GM08714 (cell line): ENCODE data around the gene STK10.
"Not testable (repeated sequence)": the region's sequence is repeated elsewhere in the genome, so short reads cannot be mapped to it uniquely, and the experiment has no call there.

Source experiments
- H3K4me3 ChIP-seq: fragments of 200-500 bp; sonication (Bioruptor generic); 2 replicates; pipeline ENCODE4 v1.5.1; 2014; ENCODE audit warnings: mild to moderate bottlenecking, low read length, inconsistent platforms
- ZNF274 ChIP-seq: IDR thresholded peaks from 2 replicates; pipeline ENCODE4 v1.6.1; 2012; ENCODE audit warnings: mild to moderate bottlenecking, low read depth, low read length

Gene STK10

DNA sequence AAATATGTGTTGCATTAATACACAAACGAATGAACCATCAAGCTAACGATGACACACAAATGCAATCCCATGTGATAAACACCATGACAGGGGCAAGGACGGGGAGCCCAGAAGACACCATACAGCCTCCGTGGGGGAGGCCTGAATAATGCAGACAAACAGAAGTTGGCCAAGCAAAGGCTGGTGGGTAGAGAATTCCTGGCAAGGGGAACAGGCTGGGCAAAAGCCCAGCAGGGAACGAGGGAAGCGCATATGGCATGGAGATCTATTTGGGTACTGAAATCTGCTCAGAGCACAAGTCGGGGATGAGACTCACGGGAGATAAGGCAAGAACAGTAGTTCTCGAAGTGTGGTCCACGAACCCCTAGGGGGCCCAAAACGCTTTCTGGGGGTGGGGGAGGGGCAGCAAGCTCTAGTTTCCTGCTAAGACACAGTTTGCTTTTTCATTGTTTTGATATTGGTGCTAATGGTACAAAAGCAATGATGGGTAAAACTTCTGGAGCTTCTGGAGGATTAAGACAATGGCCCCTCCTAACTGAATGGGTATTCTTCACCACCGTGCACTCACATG is 138.7 kb downstream of the STK10 start:
- TF ChIP-seq ZNF274 = no peak
- H3K4me3 ChIP-seq = no peak overlapping the region

DNA sequence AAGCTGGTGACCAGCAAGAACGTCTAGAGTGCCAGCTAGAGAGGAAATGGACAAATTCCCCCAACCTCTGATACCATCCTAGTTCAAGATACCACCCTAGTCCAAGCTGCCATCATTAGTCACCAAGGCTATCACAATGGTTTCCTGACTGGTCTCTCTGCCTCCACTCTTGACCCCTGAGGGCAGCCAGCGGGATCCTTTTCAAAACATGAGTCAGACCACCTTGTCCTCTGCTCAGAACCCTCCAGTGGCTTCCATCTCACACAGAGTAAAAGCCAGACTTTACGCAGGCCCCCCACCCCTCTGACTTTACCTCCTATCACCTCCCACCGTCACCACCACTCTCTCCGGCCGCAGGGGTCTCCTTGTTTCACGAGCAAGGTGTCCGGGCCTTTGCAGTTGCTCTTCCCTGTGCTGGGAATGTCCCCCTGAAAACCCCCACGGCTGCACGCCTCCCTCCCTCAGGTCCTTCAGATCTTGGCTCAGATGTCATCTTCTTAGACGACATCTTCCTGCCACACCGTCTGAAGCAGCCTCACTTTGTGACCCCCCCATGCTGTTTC is 139.4 kb downstream of the STK10 start:
- no peak for TF ChIP-seq ZNF274
- H3K4me3 ChIP-seq = no peak overlapping the region

DNA sequence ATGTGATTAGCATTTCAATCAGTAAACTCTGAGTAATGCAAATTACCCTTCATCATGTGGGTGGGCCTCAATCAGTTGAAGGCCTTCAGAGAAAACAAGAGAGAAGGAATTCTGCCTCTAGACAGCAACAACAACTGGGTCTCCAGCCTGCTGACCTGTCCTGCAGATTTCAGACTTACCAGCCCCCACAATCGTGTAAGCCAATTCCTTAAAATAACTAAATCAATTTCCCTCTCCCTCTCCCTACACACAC is 139.9 kb downstream of the STK10 start:
- no peak for TF ChIP-seq ZNF274
- H3K4me3 ChIP-seq = no peak overlapping the region

DNA sequence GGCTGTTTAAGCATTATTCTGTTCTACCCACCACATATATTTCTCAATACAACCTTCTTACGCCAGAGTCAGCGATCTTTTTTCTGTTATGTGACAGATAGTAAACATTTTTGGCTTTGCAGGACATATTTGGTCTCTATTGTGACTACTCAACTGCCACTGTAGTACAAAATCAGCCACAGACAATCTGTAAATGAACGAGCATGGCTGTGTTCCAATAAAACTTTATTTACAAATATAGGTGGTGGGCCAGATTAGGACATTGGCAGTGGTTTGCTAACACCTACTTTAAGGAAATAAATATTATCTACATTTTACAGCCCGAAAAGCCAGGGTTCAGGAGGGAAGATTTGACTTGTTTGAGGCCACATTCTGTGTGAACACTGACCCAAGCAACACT is 141.4 kb downstream of the STK10 start:
- no peak for TF ChIP-seq ZNF274
- no peak overlapping the region for H3K4me3 ChIP-seq

DNA sequence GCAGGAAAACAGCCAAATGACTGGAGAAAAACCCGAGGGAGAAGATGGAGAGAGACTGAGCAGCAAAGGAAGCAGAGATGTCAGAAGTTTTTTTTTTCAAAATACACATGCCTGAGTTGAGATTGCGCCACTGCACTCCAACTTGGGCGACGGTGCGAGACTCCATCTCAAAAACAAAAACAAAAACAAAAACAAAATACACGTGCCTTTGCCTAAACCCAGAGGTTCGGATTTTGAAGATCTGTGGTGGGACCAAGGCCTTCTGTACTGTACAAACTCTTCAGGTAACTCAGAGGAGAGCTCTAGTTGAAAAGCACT is 142.8 kb downstream of the STK10 start:
- H3K4me3 ChIP-seq = no peak overlapping the region
- TF ChIP-seq ZNF274 = no peak

DNA sequence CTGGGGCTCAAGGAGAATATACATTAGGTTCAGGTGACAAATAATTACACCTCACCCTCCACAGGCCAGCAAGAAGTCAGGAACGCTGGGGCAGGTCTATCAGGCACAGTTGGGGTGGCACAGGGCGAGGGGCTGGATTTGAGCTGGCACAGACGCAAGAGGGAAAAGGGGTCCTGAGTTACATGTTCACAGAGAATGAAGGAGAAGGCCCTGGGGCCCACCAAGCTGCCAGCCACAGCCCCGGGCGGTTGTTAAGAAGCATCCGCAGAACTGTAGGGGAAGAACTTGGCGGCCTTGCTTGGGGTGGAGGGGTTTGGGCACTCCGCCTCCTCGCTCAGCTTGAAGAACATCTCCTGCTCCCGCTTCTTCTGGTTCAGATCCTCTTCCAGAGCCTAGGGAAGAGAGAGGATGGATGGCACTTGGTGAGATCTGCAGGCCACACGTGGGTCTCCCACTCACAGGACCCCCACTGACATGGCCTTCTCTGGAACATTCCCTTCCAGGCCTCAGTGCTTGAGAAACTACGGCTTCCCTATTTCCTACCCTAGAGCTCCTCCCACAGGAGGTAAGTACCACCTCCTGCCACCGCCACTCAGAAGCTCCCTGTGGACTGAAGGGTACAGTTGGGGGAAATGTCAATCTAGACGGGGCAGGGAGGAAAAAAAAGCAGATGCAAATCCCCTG is 143.3 kb downstream of the STK10 start:
- no peak for TF ChIP-seq ZNF274
- H3K4me3 ChIP-seq = no peak overlapping the region

DNA sequence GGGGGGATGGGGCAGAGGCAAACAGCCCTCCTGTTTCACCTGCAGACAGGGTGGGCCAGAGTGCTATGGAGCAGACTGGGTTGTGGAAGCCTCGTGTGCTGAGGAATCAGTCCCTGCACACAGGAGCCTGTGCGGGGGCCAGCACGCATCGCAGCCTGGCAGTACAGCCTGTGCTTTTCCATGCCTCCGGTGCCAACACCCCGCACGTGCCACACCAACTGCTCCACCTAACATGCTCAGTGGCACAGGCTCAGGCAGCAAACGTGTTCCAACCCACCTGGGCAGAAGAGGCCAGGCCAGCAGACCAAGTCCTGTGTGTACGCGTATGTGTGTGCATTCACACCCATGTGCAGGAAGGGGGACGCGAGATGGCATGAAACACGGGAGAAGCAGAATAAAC is 144.2 kb downstream of the STK10 start:
- TF ChIP-seq ZNF274 = no peak
- no peak overlapping the region for H3K4me3 ChIP-seq

DNA sequence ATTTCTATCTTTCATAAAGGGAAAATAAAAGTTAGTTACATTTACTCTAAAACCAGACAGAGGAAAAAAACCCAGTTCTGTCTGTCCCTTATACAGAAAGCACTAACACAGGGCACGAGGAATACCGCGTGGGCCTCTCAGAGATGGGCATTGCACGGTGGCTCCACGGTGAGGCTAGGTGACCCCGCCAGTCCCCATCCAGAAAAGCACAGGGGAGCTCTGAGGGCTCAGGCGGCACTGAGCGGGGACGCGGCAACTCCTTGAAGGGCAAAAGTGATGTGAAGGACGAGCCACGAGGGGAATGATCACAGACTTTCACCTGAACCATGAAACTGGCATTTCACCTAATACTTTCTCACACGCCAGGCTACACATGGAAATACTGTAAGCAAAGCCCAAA is 145.8 kb downstream of the STK10 start:
- H3K4me3 ChIP-seq = no peak overlapping the region
- no peak for TF ChIP-seq ZNF274

DNA sequence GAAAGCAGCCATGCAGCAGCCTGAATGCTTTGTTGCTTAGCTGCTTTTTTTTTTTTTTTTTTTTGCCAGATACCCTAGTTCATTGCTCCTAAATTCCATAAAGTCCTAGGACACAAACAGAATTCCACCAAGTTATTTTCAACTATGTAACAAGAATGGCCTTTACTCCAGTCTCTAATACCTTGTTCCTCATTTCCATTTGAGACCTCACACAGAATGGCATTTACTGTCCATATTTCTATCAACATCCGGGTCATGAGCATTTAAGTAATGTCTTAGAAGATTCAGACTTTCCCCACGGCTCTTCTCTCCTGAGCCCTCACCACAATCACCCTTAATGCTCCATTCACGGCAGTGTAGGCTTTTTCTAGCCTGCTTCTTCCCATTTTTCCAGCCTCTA is 149.9 kb downstream of the STK10 start:
- TF ChIP-seq ZNF274 = no peak
- no peak overlapping the region for H3K4me3 ChIP-seq

DNA sequence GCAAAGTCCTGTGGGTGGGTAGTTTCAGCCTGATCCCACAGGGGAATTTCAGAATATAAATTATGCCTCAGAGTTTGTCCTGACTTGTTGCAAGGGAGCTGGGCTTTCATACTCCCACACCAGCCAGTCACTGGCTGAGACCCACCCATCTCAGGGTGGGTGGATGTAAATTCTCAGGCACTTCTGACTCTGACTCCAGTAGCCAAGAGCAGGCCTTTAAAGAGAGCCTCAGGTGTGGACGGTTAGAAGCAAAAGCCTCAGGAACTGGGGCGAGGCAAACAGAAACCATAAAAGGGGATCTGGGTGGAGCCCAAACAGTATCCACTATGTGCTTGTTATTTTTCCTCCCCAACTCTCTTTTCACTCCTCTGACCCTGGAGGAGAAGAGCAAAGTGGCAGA is 153.0 kb downstream of the STK10 start:
- TF ChIP-seq ZNF274 = no peak
- no peak overlapping the region for H3K4me3 ChIP-seq

DNA sequence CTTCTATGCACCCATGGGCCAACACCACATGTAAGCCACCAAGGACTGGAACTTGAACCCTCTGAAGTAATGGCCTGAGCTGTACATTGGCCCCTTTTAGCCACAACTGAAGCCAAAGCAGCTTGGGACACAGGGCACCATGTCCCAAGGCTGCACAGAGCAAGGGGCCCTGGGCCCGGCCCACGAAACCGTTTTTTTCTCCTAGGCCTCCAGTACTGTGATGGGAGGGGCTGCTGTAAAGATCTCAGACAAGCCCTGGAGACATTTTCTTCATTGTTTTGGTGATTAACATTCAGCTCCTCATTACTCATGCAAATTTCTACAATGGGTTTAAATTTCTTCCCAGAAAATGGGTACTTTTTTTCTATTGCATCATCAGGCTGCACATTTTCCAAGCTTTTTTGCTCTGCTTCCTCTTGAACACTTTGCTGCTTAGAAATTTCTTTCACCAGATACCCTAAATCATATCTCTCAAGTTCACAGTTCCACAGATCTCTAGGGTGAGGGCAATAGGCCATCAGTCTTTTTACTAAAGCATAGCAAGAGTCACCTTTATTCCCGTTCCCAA is 156.0 kb downstream of the STK10 start:
- no peak overlapping the region for H3K4me3 ChIP-seq
- TF ChIP-seq ZNF274 = no peak

DNA sequence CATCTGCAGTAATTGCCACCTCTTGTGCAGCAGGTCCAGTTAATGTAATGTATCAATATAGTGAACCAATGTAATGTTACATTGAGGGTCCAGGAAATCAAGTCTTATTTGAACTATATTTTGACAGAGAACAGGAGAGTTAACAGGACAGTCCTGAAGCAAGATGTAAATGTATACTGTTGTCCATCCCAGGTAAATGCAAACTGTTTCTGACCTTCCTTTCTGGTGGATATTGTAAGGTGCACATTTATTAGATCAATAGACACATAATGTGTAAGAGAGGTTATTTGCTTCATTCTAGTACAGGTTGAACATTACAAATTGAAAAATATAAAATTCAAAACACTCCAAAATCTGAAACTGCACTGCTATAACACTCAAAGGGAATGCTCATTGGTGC is 158.1 kb downstream of the STK10 start:
- H3K4me3 ChIP-seq = no peak overlapping the region
- no peak for TF ChIP-seq ZNF274

DNA sequence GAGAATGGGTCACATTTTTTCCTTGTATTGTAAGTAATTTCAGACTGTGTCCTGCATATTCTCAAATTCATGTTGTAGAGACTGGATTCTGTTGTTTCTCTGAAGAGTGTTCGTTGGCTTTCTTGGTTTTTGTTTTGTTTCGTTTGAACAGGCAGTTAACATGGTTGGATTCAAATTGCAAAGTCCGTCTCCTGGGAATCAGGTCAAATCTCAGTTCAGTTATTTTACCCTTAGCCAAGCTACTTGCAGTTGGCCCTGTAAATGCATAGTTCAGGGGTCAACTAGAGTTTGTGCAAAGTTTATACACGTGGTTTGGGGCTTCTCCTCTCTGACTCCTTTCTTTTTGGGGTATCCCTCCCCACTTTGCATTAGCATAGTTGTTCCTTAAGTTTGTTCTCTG is 159.9 kb downstream of the STK10 start:
- no peak overlapping the region for H3K4me3 ChIP-seq
- no peak for TF ChIP-seq ZNF274

DNA sequence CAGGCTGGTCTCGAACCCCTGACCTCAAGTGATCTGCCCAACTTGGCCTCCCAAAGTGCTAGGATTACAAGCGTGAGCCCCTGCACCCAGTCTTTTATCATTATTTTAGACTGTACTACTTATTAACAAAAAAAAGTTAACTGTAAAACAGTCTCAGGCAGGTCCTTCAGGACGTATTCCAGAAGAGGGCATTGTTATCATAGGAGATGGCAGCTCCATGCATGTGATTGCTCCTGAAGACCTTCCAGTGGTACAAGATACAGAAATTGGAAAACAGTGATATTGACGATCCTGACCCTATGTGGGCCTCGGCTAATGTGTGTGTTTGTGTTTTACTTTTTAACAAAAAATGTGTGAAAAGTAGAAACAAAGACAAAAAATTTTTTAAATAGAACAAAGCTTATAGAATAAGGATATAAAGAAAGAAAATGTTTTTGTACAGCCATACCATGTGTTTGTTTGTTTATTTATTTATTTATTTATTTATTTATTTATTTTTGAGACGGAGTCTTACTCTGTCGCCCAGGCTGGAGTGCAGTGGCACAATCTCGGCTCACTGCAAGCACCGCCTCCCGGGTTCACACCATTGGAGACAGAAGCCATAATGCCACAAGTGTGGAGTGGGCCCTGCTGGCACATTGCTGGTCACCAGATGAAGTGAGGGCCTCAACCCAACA is 167.8 kb downstream of the STK10 start:
- H3K4me3 ChIP-seq = not testable (repeated sequence)

DNA sequence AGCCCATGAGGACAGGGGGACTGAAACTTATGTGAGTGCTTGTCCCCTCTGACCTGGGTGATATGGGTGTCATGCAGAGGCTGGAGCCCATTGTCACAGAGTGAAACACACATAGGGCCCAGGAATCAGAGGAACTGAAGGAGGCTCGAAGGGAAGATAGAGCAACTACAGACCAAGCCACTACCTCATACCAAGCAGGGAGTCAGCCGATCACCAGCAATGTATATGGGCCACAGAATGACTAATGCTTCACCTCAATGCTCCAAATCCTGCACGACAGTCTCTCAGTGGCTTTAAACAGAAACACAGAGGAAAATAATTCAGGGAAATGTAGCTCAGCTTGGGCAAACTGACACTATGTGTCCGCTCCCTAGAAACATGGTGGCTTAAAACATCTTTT is 172.7 kb downstream of the STK10 start:
- TF ChIP-seq ZNF274 = no peak
- H3K4me3 ChIP-seq = no peak overlapping the region
